Measurements from ENCODE around the gene DIAPH3.

DIAPH3 gene

GRCh38 chr13:59641817-59642216, 521.9 kb downstream of the DIAPH3 start:
- H3K4me3 ChIP-seq (ENCODE audit: low read length): no peak overlapping the region
- no peak for DNase-seq (ENCODE audit: low read depth, low spot score)

GRCh38 chr13:59641261-59641660, 522.5 kb downstream of the DIAPH3 start:
- no peak for DNase-seq (ENCODE audit: low read depth, low spot score)

GRCh38 chr13:59638404-59638803, 525.3 kb downstream of the DIAPH3 start:
- DNase-seq (ENCODE audit: low read depth, low spot score): no peak
- H3K4me3 ChIP-seq (ENCODE audit: low read length): no peak overlapping the region

More at GRCh38 chr13:59641261-59641660, 522.5 kb downstream of the DIAPH3 start:
- H3K4me3 ChIP-seq (ENCODE audit: low read length): no peak overlapping the region

- DNase-seq (ENCODE audit: low read depth, low spot score): no peak
- no peak overlapping the region for H3K4me3 ChIP-seq (ENCODE audit: low read length)
Measured at GRCh38 chr13:59635589-59635988, 528.1 kb downstream of the DIAPH3 start.

- no peak for DNase-seq (ENCODE audit: low read depth, low spot score)
- H3K4me3 ChIP-seq (ENCODE audit: low read length): no peak overlapping the region
Measured at GRCh38 chr13:59633290-59633689, 530.4 kb downstream of the DIAPH3 start.

- no peak overlapping the region for H3K4me3 ChIP-seq (ENCODE audit: low read length)
- DNase-seq (ENCODE audit: low read depth, low spot score): no peak
Measured at GRCh38 chr13:59631271-59631670, 532.5 kb downstream of the DIAPH3 start.

- no peak for DNase-seq (ENCODE audit: low read depth, low spot score)
- H3K4me3 ChIP-seq (ENCODE audit: low read length): no peak overlapping the region
Measured at GRCh38 chr13:59625111-59625510, 538.6 kb downstream of the DIAPH3 start.

GRCh38 chr13:59623206-59623915, 540.4 kb downstream of the DIAPH3 start:
- H3K4me3 ChIP-seq (ENCODE audit: low read length): no peak overlapping the region
- DNase-seq (ENCODE audit: low read depth, low spot score): no peak

- DNase-seq (ENCODE audit: low read depth, low spot score): no peak
- no peak overlapping the region for H3K4me3 ChIP-seq (ENCODE audit: low read length)
Measured at GRCh38 chr13:59621773-59622172, 542.0 kb downstream of the DIAPH3 start.

Measured in Jurkat, Clone E6-1 (cell line).